ENCODE results near the gene GRIA1.

GRIA1 gene

DNA sequence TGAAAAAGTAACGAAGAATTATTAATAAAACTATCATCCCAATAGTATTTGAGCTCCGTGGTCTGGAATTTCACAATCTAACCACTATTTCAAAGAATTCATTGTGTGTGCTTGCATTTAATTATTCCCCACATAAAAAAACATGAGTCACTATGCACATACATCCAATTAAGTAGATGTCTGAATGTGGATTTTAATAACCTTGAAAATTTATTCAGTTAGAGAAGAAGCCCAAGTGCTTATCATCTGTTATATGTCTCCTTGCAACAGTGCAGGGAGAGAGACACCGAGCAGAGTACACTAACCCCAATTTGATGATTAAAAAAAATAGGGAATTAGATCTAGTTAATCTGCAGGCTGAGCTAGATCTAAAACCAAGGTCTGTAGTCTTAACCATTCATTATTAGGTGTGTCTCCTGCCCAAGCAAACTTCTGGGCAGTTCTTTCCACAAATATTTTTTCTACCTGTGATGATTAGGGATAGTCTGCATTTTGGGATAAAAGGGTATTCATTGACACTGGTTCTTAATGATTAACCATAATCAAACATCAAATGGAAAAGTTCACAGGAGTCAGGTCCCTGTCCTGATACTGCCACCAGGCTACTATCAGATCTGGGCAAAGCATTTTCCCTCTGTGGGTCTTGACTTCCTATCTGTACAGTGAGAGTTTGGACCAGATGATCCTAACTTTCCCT is 164.2 kb downstream of the GRIA1 start:
- no peak for DNase-seq (ENCODE audit: low read depth, low spot score)
- Histone ChIP-seq H3K36me3 (ENCODE audit: insufficient read depth, insufficient read length, low read length) (no peaks in the 10 kb centered on the region), H3K9ac (ENCODE audit: insufficient read length, low read depth) (no peak overlapping the region), H3K9me3 (ENCODE audit: insufficient read depth, low read length) (no peaks in the 10 kb centered on the region), H3K4me1 (ENCODE audit: insufficient read depth, insufficient read length) (no peaks in the 10 kb centered on the region), H3K4me3 (ENCODE audit: insufficient read length, low read depth) (no peak overlapping the region), H3K27me3 (ENCODE audit: insufficient read depth, insufficient read length) (no peaks in the 10 kb centered on the region)
- TF ChIP-seq ZNF274 (IDR thresholded peaks at IDR 0.05; ENCODE audit: low read depth, low read length), result no peak

DNA sequence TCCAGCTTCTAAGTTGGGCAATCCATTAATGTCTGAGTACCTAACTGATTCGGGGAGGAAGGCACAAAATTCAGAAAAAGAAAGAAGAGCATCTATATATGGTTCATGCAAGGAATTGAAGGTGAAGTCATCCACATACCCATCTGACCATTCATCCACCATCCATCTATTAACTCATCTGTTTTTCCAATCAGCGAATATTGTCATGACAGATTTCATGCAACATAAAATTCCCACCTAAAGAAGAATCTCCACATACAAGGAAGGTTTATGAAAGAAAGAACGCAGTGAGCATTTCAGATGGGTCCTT is 164.7 kb downstream of the GRIA1 start:
- H3K27me3 ChIP-seq (ENCODE audit: insufficient read depth, insufficient read length), result no peaks in the 10 kb centered on the region
- H3K36me3 ChIP-seq (ENCODE audit: insufficient read depth, insufficient read length, low read length), result no peaks in the 10 kb centered on the region
- H3K4me1 ChIP-seq (ENCODE audit: insufficient read depth, insufficient read length), result no peaks in the 10 kb centered on the region
- TF ChIP-seq ZNF274 (IDR thresholded peaks at IDR 0.05; ENCODE audit: low read depth, low read length), result no peak
- TF ChIP-seq YY1 (IDR thresholded peaks at IDR 0.05; ENCODE audit: insufficient read depth, insufficient read length), result no peak
- no peak for TF ChIP-seq SUZ12 (IDR thresholded peaks at IDR 0.05; ENCODE audit: extremely low read depth, insufficient read depth, insufficient read length)
- H3K9me3 ChIP-seq (ENCODE audit: insufficient read depth, low read length), result no peaks in the 10 kb centered on the region
- no peak overlapping the region for H3K9ac ChIP-seq (ENCODE audit: insufficient read length, low read depth)
- DNase-seq (ENCODE audit: low read depth, low spot score), result no peak
- H3K4me3 ChIP-seq (ENCODE audit: insufficient read length, low read depth), result no peak overlapping the region

DNA sequence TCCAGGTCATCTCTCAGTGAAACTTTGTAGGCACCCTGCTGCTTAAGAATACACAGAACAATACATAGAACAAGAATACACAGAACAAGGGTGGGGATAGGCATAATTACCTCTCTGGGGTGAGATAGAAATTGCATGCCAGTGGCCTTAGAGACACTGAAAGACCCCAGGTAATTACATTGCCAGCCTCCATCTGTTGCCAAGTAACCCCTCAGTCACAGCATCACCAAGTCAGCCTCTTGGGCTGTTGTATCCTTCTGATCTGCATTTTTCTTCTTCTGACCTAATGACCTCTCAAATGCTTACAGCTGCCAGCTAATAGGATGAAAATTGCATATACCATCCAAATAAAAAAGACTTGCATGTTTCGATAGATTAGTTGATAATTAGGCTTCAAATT is 167.7 kb downstream of the GRIA1 start:
- Histone ChIP-seq H3K9me3 (ENCODE audit: insufficient read depth, low read length) (no peaks in the 10 kb centered on the region), H3K9ac (ENCODE audit: insufficient read length, low read depth) (no peak overlapping the region), H3K4me1 (ENCODE audit: insufficient read depth, insufficient read length) (no peaks in the 10 kb centered on the region), H3K27me3 (ENCODE audit: insufficient read depth, insufficient read length) (no peaks in the 10 kb centered on the region), H3K36me3 (ENCODE audit: insufficient read depth, insufficient read length, low read length) (no peaks in the 10 kb centered on the region), H3K4me3 (ENCODE audit: insufficient read length, low read depth) (no peak overlapping the region)
- no peak for TF ChIP-seq YY1 (IDR thresholded peaks at IDR 0.05; ENCODE audit: insufficient read depth, insufficient read length)
- no peak for TF ChIP-seq ZNF274 (IDR thresholded peaks at IDR 0.05; ENCODE audit: low read depth, low read length)
- no peak for TF ChIP-seq SUZ12 (IDR thresholded peaks at IDR 0.05; ENCODE audit: extremely low read depth, insufficient read depth, insufficient read length)
- no peak for DNase-seq (ENCODE audit: low read depth, low spot score)

DNA sequence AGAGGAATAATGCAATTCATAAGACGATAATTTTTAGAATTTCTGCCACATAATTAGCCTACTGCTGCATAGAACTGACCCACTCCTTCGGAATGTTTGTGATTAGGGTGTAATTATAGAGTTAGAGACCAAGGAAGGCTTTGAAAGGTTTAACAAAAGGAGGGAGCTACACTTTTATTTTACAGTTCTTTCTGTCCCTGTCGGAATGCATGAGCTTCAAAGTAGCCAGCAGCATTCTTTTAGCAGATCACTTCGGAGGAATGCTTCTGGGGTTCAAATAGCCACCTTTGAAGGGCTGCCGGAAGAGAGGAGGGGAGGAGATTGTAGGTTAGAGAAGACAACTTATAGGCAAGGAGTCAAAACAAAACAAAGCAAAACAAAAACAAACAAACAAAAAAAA is 168.1 kb downstream of the GRIA1 start:
- peak; percentile 33 for DNase-seq (ENCODE audit: low read depth, low spot score)
- no peaks in the 10 kb centered on the region for H3K4me1 ChIP-seq (ENCODE audit: insufficient read depth, insufficient read length)
- H3K27me3 ChIP-seq (ENCODE audit: insufficient read depth, insufficient read length), result no peaks in the 10 kb centered on the region

GRCh38 chr5:153659039-153659736 is 168.7 kb downstream of the GRIA1 start:
- Histone ChIP-seq H3K36me3 (ENCODE audit: insufficient read depth, insufficient read length, low read length) (no peaks in the 10 kb centered on the region), H3K4me1 (ENCODE audit: insufficient read depth, insufficient read length) (no peaks in the 10 kb centered on the region), H3K9ac (ENCODE audit: insufficient read length, low read depth) (no peak overlapping the region), H3K27me3 (ENCODE audit: insufficient read depth, insufficient read length) (no peaks in the 10 kb centered on the region), H3K4me3 (ENCODE audit: insufficient read length, low read depth) (no peak overlapping the region), H3K9me3 (ENCODE audit: insufficient read depth, low read length) (no peaks in the 10 kb centered on the region)
- TF ChIP-seq ZNF274 (IDR thresholded peaks at IDR 0.05; ENCODE audit: low read depth, low read length) (no peak), SUZ12 (IDR thresholded peaks at IDR 0.05; ENCODE audit: extremely low read depth, insufficient read depth, insufficient read length) (no peak), YY1 (IDR thresholded peaks at IDR 0.05; ENCODE audit: insufficient read depth, insufficient read length) (no peak)
- DNase-seq (ENCODE audit: low read depth, low spot score), result no peak

More for the DNA sequence above, 168.1 kb downstream of the GRIA1 start:
- no peak for TF ChIP-seq YY1 (IDR thresholded peaks at IDR 0.05; ENCODE audit: insufficient read depth, insufficient read length)
- TF ChIP-seq ZNF274 (IDR thresholded peaks at IDR 0.05; ENCODE audit: low read depth, low read length), result no peak
- no peak for TF ChIP-seq SUZ12 (IDR thresholded peaks at IDR 0.05; ENCODE audit: extremely low read depth, insufficient read depth, insufficient read length)
- H3K9me3 ChIP-seq (ENCODE audit: insufficient read depth, low read length), result no peaks in the 10 kb centered on the region
- no peak overlapping the region for H3K9ac ChIP-seq (ENCODE audit: insufficient read length, low read depth)
- H3K4me3 ChIP-seq (ENCODE audit: insufficient read length, low read depth), result no peak overlapping the region
- H3K36me3 ChIP-seq (ENCODE audit: insufficient read depth, insufficient read length, low read length), result no peaks in the 10 kb centered on the region

DNA sequence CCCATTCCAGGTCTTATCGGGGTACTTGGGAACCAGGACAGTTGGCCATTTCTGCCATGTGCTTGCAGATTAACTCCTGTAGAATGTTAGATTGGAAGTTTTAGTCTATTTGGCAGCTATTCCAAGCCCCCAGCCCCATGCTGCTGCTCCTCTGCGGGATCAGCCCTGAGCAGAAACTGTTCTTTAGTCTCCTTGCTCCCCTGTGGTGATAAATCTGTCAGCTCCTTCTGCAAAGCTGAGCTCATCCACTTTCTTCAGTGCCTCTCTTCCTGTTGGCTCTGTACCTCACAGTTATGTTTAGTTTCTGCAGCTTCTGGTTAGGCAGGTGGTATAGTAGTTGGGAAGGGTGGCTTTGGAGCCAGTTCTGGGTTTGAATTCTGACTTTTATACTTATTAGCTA is 170.4 kb downstream of the GRIA1 start:
- no peak overlapping the region for H3K9ac ChIP-seq (ENCODE audit: insufficient read length, low read depth)
- no peaks in the 10 kb centered on the region for H3K9me3 ChIP-seq (ENCODE audit: insufficient read depth, low read length)
- H3K4me1 ChIP-seq (ENCODE audit: insufficient read depth, insufficient read length), result no peaks in the 10 kb centered on the region
- H3K4me3 ChIP-seq (ENCODE audit: insufficient read length, low read depth), result no peak overlapping the region
- peak; percentile 22 for DNase-seq (ENCODE audit: low read depth, low spot score)
- no peaks in the 10 kb centered on the region for H3K36me3 ChIP-seq (ENCODE audit: insufficient read depth, insufficient read length, low read length)
- TF ChIP-seq SUZ12 (IDR thresholded peaks at IDR 0.05; ENCODE audit: extremely low read depth, insufficient read depth, insufficient read length) (no peak), YY1 (IDR thresholded peaks at IDR 0.05; ENCODE audit: insufficient read depth, insufficient read length) (no peak), ZNF274 (IDR thresholded peaks at IDR 0.05; ENCODE audit: low read depth, low read length) (no peak)
- H3K27me3 ChIP-seq (ENCODE audit: insufficient read depth, insufficient read length), result no peaks in the 10 kb centered on the region

GRCh38 chr5:153661897-153662296 is 171.4 kb downstream of the GRIA1 start:
- H3K36me3 ChIP-seq (ENCODE audit: insufficient read depth, insufficient read length, low read length), result no peaks in the 10 kb centered on the region
- no peak overlapping the region for H3K9ac ChIP-seq (ENCODE audit: insufficient read length, low read depth)
- H3K4me1 ChIP-seq (ENCODE audit: insufficient read depth, insufficient read length), result no peaks in the 10 kb centered on the region
- TF ChIP-seq SUZ12 (IDR thresholded peaks at IDR 0.05; ENCODE audit: extremely low read depth, insufficient read depth, insufficient read length) (no peak), YY1 (IDR thresholded peaks at IDR 0.05; ENCODE audit: insufficient read depth, insufficient read length) (no peak), ZNF274 (IDR thresholded peaks at IDR 0.05; ENCODE audit: low read depth, low read length) (no peak)
- H3K9me3 ChIP-seq (ENCODE audit: insufficient read depth, low read length), result no peaks in the 10 kb centered on the region
- DNase-seq (ENCODE audit: low read depth, low spot score), result no peak
- H3K27me3 ChIP-seq (ENCODE audit: insufficient read depth, insufficient read length), result no peaks in the 10 kb centered on the region
- H3K4me3 ChIP-seq (ENCODE audit: insufficient read length, low read depth), result no peak overlapping the region
